Effector CD8-positive, alpha-beta T cell (primary cell): ENCODE results near the gene SFTPA2.
"Not testable (repeated sequence)": the region's sequence is repeated elsewhere in the genome, so short reads cannot be mapped to it uniquely, and the experiment has no call there.

Source experiments
- DNase-seq: peaks from one replicate; lab custom pipeline; 2025; lab: John Stamatoyannopoulos, UW

Gene SFTPA2

DNA sequence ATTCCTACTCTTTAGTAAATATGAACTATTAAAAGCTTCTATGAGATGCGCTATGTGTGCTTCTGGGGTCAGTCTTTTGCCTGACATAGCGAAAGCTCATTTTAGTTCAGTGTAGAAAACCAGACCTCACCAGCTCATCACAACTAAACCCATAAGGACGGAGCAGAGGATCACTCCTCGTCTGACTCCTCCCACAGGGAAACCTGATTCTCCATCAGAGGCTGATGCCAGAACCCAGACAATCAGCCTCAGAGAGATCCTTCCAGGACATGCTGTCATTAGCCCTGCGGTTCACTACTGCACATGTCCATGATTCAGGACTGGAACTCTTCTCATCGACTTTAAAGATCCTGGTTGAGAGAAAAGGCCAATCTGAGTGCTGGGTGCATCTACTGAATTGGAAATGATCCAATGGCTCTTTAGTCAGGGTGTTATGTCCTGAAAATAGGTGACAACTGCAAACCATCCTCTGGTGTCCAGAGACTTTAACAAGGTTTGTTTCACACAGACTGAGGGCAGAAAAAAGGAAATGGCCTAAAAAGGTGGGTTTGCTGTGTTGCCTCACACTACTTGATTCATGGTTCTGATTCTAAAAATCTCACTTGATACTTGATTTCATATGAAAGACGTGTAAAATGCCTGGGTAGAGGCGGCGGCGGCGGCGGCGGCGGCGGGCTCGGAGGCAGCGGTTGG, 48.2 kb downstream of the SFTPA2 start, which contains the start of gene EIF5AL1:
EIF5AL1 (plus strand) TSS at position 643 of the 693 bp plus-strand sequence. CDS start 117 bp downstream, outside the sequence.
- not testable (repeated sequence) for DNase-seq

DNA sequence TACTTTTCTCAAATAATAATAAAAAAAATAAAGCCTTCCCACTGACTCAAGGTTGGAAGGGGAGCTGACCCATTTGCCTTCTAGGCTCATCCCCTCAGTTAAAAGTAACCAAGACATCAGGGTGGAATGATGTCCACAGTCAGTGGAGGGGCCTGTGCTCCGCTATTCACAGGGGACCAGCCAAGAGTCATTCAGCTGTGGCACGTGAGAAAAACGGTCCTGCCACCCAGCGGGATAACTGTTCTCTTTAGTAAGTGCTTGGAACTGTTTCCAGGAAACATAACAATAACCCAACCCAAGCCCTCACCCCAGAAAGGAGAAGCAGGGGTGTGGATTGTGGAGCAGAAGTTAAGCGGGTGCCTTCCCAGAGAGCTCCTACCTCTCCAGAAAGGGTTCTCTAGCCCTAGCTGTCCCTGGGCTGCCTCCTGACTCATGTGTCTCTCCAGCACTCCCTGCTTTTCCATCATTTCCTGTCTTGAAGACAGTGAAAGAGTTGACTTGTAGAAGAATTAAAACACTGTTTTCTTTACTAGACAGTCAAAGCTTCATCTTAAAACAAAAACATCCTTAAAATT, 50.2 kb downstream of the SFTPA2 start:
- DNase-seq: not testable (repeated sequence)

DNA sequence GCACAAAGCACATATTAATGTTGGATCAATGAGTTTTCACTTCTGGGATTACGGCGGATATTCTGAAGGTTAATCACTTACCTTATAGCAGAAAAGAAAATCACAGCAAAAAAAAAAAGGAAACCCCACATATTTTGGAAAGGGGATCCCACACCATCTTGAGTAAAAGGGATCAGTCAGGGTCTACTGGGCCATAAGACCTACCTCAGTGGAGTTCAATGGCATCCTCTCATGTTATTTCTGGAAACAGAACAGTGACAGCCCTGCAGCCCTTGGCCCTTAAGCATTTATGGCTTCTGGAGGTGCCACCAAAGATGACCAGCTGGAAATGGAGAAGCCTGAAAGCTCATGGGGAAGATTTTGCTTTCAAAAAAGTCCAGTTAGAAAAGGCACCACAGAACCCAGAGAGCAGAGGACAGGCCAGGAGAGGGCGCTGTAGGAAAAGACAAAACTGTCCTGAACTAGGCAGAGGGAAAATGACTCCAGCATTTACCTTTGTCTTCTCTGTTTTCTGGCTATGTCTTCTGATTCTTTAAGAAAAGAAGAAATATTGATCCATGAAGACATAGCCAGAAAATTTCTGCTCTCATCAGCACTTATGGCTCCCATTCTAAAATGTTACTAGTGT, 50.8 kb downstream of the SFTPA2 start:
- DNase-seq: not testable (repeated sequence)

DNA sequence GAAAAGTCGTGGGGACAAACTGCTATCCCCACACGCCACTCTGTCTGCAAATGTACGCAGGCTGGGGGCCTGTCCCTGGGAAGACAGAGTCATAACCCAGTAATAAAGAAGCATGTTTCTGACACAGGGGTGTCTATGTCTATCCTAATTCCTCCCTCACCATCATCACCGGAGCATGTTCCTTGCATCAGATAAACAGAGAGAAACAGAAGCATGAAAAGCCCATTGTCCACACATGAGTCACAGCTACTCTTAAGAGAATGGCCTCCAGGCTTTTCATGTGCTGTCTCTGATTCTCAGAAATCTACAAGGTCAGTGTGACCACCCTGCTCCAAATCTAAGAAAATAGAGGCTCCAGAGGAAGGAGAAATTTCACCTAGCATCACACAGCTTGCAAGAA, 52.0 kb downstream of the SFTPA2 start:
- not testable (repeated sequence) for DNase-seq

DNA sequence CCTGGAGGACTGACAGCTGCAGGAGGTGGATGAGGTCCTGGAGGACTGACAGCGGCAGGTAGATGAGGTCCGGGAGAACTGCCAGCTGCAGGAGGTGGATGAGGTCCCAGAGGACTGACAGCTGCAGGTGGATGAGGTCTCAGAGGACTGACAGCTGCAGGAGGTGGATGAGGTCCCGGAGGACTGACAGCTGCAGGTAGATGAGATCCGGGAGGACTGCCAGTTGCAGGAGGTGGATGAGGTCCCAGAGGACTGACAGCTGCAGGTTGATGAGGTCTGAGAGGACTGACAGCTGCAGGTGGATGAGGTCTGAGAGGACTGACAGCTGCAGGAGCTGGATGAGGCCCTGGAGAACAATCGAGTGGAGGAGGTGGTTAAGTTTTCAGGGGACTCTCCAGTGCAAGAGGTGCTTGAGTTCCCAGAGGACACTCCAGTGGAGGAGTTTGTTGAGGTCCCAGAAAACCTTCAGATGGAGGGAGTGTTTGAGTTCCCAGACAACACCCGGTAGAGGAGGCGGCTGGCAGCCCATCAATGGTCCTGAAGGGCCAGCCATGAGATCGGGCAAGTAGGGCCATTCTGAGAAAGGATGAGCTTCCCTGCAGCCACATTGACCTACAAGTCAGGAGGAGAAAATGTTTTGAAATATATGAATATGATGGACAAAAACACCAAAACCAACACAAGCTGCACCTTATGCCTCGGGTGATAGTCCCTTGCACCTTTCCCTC, 52.6 kb downstream of the SFTPA2 start:
- no peak for DNase-seq
